PC-3 (cell line): Measurements from ENCODE around the gene ARHGEF17. TPM values are rescaled to one million over a fixed set of nuclear protein-coding genes. Genes with fewer than 3 reads are reported as not detected.

Source experiments
- ATAC-seq: fragments of 200-7000 bp; cut with Tn5 transposase; 2 replicates; pipeline ENCODE4 v1.9.1; 2020; ENCODE audit warnings: mild to moderate bottlenecking, moderate library complexity
- BruUV-seq: library from RNA; stranded (reverse); fragments of 400-500 nt; replicated peaks from 2 replicates; lab custom pipeline; 2021; lab: Mats Ljungman, UMichigan
- CTCF ChIA-PET: fragments of 300-600 bp; sonication (Branson Sonifier 250); formaldehyde crosslinking; loops from one replicate; lab custom pipeline; 2022; ENCODE audit warnings: antibody characterized with exemption; lab: Charles Lee
- POLR2A ChIA-PET: fragments of 300-600 bp; sonication (Branson Sonifier 250); formaldehyde crosslinking; loops from one replicate; lab custom pipeline; 2022; ENCODE audit warnings: antibody characterized with exemption; ENCODE audit not compliant: unreplicated experiment; lab: Charles Lee
- DNase-seq: peaks from one replicate; pipeline ENCODE4 v3.0.0-alpha.2; 2015
- H2AFZ ChIP-seq: fragments of 300-600 bp; sonication (generic); 2 replicates; pipeline ENCODE4 v1.6.0; 2016; ENCODE audit warnings: antibody characterized with exemption, low read length
- H3F3A ChIP-seq: fragments of 300-600 bp; sonication (generic); one replicate; pipeline ENCODE4 v1.6.0; 2017; ENCODE audit warnings: antibody characterized with exemption, low read length, control low read depth, mild to moderate bottlenecking; ENCODE audit not compliant: unreplicated experiment
- H3K27ac ChIP-seq: fragments of 300-600 bp; sonication (generic); 2 replicates; pipeline ENCODE4 v1.5.1; 2016; ENCODE audit warnings: mild to moderate bottlenecking, low read length
- H3K27me3 ChIP-seq: fragments of 300-600 bp; sonication (generic); 2 replicates; pipeline ENCODE4 v1.6.1; 2016; ENCODE audit warnings: low read length, mixed read lengths
- H3K36me3 ChIP-seq: fragments of 300-600 bp; sonication (generic); 2 replicates; pipeline ENCODE4 v1.6.1; 2016; ENCODE audit warnings: low read depth, mixed run types, low read length, mixed read lengths
- H3K4me1 ChIP-seq: fragments of 300-600 bp; sonication (generic); 2 replicates; pipeline ENCODE4 v1.5.1; 2016; ENCODE audit warnings: low read length; ENCODE audit not compliant: insufficient read depth
- H3K4me2 ChIP-seq: fragments of 300-600 bp; sonication (generic); 2 replicates; pipeline ENCODE4 v1.6.0; 2016; ENCODE audit warnings: low read length
- H3K4me3 ChIP-seq: fragments of 300-600 bp; sonication (generic); 2 replicates; pipeline ENCODE4 v1.5.1; 2016; ENCODE audit warnings: mild to moderate bottlenecking, low read length, mixed read lengths
- H3K79me2 ChIP-seq: fragments of 300-600 bp; sonication (generic); 2 replicates; pipeline ENCODE4 v1.6.1; 2017; ENCODE audit warnings: low read length, mixed read lengths
- H3K9ac ChIP-seq: fragments of 300-600 bp; sonication (generic); 2 replicates; pipeline ENCODE4 v1.6.0; 2016; ENCODE audit warnings: mild to moderate bottlenecking, low read length
- H3K9me2 ChIP-seq: fragments of 300-600 bp; sonication (generic); replicated peaks from 2 replicates; pipeline ENCODE4 v1.6.1; 2016; ENCODE audit warnings: mixed run types, low read length, mixed read lengths
- H3K9me3 ChIP-seq: fragments of 300-600 bp; sonication (generic); 2 replicates; pipeline ENCODE4 v1.6.1; 2016; ENCODE audit warnings: low read length, mixed read lengths
- H4K20me1 ChIP-seq: fragments of 300-600 bp; sonication (generic); 2 replicates; pipeline ENCODE4 v1.6.1; 2016; ENCODE audit warnings: low read length, mixed read lengths
- EZH2 ChIP-seq: fragments of 300-600 bp; sonication (generic); IDR thresholded peaks from one replicate; pipeline ENCODE4 v1.6.1; 2017; ENCODE audit warnings: antibody characterized with exemption, mild to moderate bottlenecking, low read length; ENCODE audit not compliant: unreplicated experiment
- EZH2phosphoT487 ChIP-seq: fragments of 300-600 bp; sonication (generic); IDR thresholded peaks from 2 replicates; pipeline ENCODE4 v1.6.1; 2018; ENCODE audit warnings: mild to moderate bottlenecking, antibody characterized with exemption, low read length, borderline replicate concordance
- intact Hi-C: fragments of 100-400 bp; cut with micrococcal nuclease; formaldehyde crosslinking; loops from 2 replicates; pipeline ENCODE4 v1.9.0; 2023
- total RNA-seq: library from RNA; depleted of rRNA; stranded (reverse); fragments of >200 nt; gene quantifications from 2 replicates; pipeline ENCODE4 v1.2.3, GENCODE V29; 2014
- TF ChIP-seq, protein P1 (sequence below): fragments of 300-600 bp; sonication (generic); conservative IDR thresholded peaks from 2 replicates; pipeline ENCODE4 v1.5.1; 2017; ENCODE audit warnings: antibody characterized with exemption, low read depth, mild to moderate bottlenecking, low read length

ARHGEF17 gene
- total RNA-seq, 1 experiment from 2014 or later, result 6.2 TPM

DNA sequence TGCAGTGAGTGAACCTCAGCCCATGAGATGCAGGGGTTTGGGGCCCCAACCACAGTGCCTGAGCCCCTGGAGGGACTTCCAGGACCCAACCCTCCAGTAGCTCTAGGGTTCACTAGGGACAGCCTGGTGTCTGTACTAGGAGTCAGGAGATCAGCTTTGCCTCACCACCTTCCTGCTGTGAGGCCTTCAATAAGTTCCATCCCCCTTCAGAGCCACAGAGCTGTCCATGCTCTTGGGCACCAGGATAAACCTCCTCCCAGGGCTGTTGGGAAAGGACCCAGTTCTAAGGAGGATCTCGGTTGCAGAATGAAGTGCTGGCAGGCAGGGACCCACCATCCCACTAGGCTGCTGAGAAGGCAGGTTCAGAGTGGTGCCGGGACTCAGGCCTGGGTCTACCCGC is 9.7 kb downstream of the ARHGEF17 start:
- no peaks in the 10 kb centered on the region for H3K9me2 ChIP-seq
- no peak overlapping the region for H3K4me3 ChIP-seq
- H2AFZ ChIP-seq, result no peak overlapping the region
- H4K20me1 ChIP-seq, result no peaks in the 10 kb centered on the region
- no peaks in the 10 kb centered on the region for H3K4me1 ChIP-seq
- ATAC-seq, result no peak
- H3K27ac ChIP-seq, result no peak overlapping the region
- no peak for DNase-seq
- BruUV-seq, result no TSS peak
- ChIA-PET POLR2A (no interaction called here), CTCF (no interaction called here)
- H3K4me2 ChIP-seq, result no peak overlapping the region
- intact Hi-C loops, result no loop called here
- H3K79me2 ChIP-seq, result no peaks in the 10 kb centered on the region
- no peaks in the 10 kb centered on the region for H3K9me3 ChIP-seq
- H3K27me3 ChIP-seq, result no peaks in the 10 kb centered on the region
- no peaks in the 10 kb centered on the region for H3F3A ChIP-seq
- no peaks in the 10 kb centered on the region for H3K36me3 ChIP-seq
- H3K9ac ChIP-seq, result no peak overlapping the region
- no peak for TF ChIP-seq EZH2
- TF ChIP-seq, protein P1, sequence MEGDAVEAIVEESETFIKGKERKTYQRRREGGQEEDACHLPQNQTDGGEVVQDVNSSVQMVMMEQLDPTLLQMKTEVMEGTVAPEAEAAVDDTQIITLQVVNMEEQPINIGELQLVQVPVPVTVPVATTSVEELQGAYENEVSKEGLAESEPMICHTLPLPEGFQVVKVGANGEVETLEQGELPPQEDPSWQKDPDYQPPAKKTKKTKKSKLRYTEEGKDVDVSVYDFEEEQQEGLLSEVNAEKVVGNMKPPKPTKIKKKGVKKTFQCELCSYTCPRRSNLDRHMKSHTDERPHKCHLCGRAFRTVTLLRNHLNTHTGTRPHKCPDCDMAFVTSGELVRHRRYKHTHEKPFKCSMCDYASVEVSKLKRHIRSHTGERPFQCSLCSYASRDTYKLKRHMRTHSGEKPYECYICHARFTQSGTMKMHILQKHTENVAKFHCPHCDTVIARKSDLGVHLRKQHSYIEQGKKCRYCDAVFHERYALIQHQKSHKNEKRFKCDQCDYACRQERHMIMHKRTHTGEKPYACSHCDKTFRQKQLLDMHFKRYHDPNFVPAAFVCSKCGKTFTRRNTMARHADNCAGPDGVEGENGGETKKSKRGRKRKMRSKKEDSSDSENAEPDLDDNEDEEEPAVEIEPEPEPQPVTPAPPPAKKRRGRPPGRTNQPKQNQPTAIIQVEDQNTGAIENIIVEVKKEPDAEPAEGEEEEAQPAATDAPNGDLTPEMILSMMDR, result no peak

DNA sequence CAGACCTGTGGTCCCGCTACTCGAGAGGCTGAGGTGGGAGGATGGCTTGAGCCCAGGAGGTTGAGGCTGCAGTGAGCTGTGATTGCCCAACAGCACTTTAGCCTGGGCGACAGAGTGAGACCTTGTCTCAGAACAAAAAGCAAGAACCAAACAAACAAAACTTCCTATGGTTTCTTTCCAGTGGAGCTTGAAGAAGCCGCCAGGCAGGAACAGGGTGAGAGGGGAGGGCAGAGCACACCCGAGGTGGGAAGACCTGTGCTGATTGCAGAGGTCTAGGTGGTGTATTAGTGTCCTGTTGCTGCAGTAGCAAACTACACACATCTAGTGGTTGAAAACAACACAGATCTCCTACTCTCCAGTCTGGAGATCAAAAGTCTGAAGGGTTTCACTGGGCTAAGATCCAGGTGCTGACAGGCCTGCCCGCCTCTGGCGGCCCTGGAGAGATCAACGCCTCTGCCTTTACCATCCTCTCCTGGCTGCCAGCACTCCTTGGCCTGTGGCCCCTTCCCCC is 10.5 kb downstream of the ARHGEF17 start:
- ATAC-seq (no peak), DNase-seq (no peak)
- Histone ChIP-seq H3K4me1 (no peaks in the 10 kb centered on the region), H3K9me3 (no peaks in the 10 kb centered on the region), H3K9me2 (no peaks in the 10 kb centered on the region), H3K27me3 (no peaks in the 10 kb centered on the region), H3K9ac (no peak overlapping the region), H3K79me2 (no peaks in the 10 kb centered on the region), H3K27ac (no peak overlapping the region), H3F3A (no peaks in the 10 kb centered on the region), H3K4me2 (no peak overlapping the region), H2AFZ (no peak overlapping the region), H4K20me1 (no peaks in the 10 kb centered on the region), H3K4me3 (no peak overlapping the region), H3K36me3 (no peaks in the 10 kb centered on the region)
- BruUV-seq, result no TSS peak
- POLR2A ChIA-PET, result no interaction called here
- CTCF ChIA-PET, result interaction anchor here (0.6 kb wide), 1 partner anchor 17 kb away, joined by 3 read pairs; no protein-coding TSS in a partner anchor
- intact Hi-C loops, result no loop called here
- TF ChIP-seq EZH2 (no peak), EZH2phosphoT487 (no peak)
- TF ChIP-seq, protein P1, result no peak

DNA sequence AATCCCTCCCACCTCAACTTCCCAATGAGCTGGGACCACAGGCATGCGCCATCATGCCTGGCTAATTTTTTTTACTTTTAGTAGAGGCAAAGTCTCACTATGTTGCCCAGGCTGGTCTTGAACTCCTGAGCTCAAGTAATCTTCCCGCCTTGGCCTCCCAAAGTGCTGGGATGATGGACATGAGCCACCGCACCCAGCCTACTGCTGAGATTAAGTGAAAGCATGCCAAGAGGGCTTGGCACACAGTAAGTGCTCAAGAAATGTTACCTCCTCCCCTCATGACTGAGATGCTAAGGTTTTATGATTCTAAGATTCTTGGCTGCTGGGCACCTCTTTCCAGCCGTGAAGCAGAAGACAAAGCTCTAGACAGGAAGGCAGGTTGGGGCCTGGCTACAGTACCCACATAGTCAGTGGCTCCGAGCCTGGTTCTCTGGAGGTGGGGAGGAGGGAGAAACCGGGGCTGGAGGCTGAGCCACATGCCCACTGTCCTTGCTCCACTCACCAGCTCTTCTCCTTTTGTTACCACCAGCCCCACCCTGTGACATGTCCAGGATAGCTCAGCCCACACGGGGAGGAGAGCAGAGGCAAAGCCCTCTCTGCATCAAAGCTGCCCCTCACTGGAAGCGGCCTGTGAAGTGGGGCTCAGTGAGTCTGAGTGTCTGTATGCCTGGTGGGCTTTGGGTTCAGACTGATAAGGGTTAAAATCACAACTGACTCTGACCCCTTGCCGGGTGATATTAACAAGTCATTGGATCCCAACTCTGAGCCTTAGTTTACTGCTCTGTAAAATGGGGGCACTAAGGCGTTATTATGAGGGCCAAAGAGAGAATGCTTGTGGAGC is 12.9 kb downstream of the ARHGEF17 start:
- Histone ChIP-seq H3K36me3 (no peaks in the 10 kb centered on the region), H3F3A (no peaks in the 10 kb centered on the region), H3K79me2 (no peaks in the 10 kb centered on the region), H4K20me1 (no peaks in the 10 kb centered on the region), H3K27me3 (no peaks in the 10 kb centered on the region), H2AFZ (no peak overlapping the region), H3K4me3 (no peak overlapping the region), H3K9me3 (no peaks in the 10 kb centered on the region), H3K9ac (no peak overlapping the region), H3K9me2 (no peaks in the 10 kb centered on the region), H3K27ac (no peak overlapping the region), H3K4me2 (no peak overlapping the region), H3K4me1 (no peaks in the 10 kb centered on the region)
- CTCF ChIA-PET, result no interaction called here
- POLR2A ChIA-PET, result no interaction called here
- no TSS peak for BruUV-seq
- no peak for ATAC-seq
- intact Hi-C loops, result no loop called here
- DNase-seq, result no peak
- TF ChIP-seq EZH2, result no peak
- TF ChIP-seq EZH2phosphoT487, result no peak
- TF ChIP-seq, protein P1, result no peak
